Liver (tissue), 3 donors: ENCODE measurements around the gene CPNE4.

Source experiments
- CTCF ChIP-seq: fragments of 150-350 bp; IDR thresholded peaks from 2 replicates; pipeline ENCODE4 v1.5.1; 2017; ENCODE audit warnings: improper control_type of control experiment, low read depth, low read length; ENCODE audit not compliant: missing input control
- EGR1 ChIP-seq, 2 donors: IDR thresholded peaks; 2 replicates each; pipeline ENCODE4 v1.6.1; 2016 to 2018; ENCODE audit warnings: antibody characterized with exemption in 2 of 2, low read depth in 2 of 2
- MAX ChIP-seq: IDR thresholded peaks from 2 replicates; pipeline ENCODE4 v1.6.1; 2016; ENCODE audit warnings: antibody characterized with exemption
- REST ChIP-seq: IDR thresholded peaks from 2 replicates; pipeline ENCODE4 v1.6.1; 2016; ENCODE audit warnings: antibody characterized with exemption, mild to moderate bottlenecking
- RXRA ChIP-seq, 2 donors: IDR thresholded peaks; 2 replicates each; pipeline ENCODE4 v1.6.1; 2017 to 2018; ENCODE audit warnings: antibody characterized with exemption in 2 of 2, mild to moderate bottlenecking in 1 of 2
- SP1 ChIP-seq: IDR thresholded peaks from 2 replicates; pipeline ENCODE4 v1.6.1; 2018; ENCODE audit warnings: antibody characterized with exemption, mild to moderate bottlenecking
- ZBTB33 ChIP-seq: IDR thresholded peaks from 2 replicates; pipeline ENCODE4 v1.6.1; 2016; ENCODE audit warnings: antibody characterized with exemption
- donor health status: healthy.
- donor health status: healthy.

GRCh38 chr3:131898346-131898745 is 136.5 kb downstream of the CPNE4 start:
- no peak for TF ChIP-seq ZBTB33
- TF ChIP-seq CTCF, result no peak
- TF ChIP-seq SP1, result no peak
- no peak for TF ChIP-seq EGR1 (IDR thresholded peaks at IDR 0.05; ENCODE audit: low read depth in 2 of 2)
- no peak for TF ChIP-seq REST
- no peak for TF ChIP-seq MAX
- TF ChIP-seq RXRA (IDR thresholded peaks at IDR 0.05), result no peak
